GM12878 (cell line): Measurements from ENCODE around the gene CELSR1. TPM values are rescaled to one million over a fixed set of nuclear protein-coding genes. Genes with fewer than 3 reads are reported as not detected.

ENCODE experiments used
- ATF7 ChIP-seq: fragments of 450-650 bp; IDR thresholded peaks from 2 replicates; pipeline ENCODE4 v1.6.1; 2016; ENCODE audit warnings: low read depth, mild to moderate bottlenecking
- BCL3 ChIP-seq: IDR thresholded peaks from 2 replicates; pipeline ENCODE4 v1.6.1; 2011; ENCODE audit warnings: borderline replicate concordance, low read depth, mild to moderate bottlenecking, moderate library complexity, low read length; ENCODE audit not compliant: insufficient read depth, poor library complexity, severe bottlenecking
- ETV6 ChIP-seq, 2 experiments: fragments of 450-650 bp in 1 of 2; IDR thresholded peaks in 1 of 2; conservative IDR thresholded peaks in 1 of 2; 2 replicates each; pipeline ENCODE4 v1.6.1; 2014; ENCODE audit warnings: antibody characterized with exemption in 1 of 2, borderline replicate concordance in 1 of 2, low read depth in 1 of 2, mild to moderate bottlenecking in 1 of 2, moderate library complexity in 1 of 2
- FOS ChIP-seq: IDR thresholded peaks from 3 replicates; pipeline ENCODE4 v1.6.1; 2011; ENCODE audit warnings: borderline replicate concordance; ENCODE audit not compliant: insufficient read length; ENCODE audit errors: extremely low read depth
- NFIC ChIP-seq: IDR thresholded peaks from 2 replicates; pipeline ENCODE4 v1.6.1; 2012; ENCODE audit warnings: low read depth, mild to moderate bottlenecking, inconsistent platforms, low read length, moderate library complexity
- POU2F2 ChIP-seq: IDR thresholded peaks from 3 replicates; pipeline ENCODE4 v1.6.1; 2011; ENCODE audit warnings: low read depth, mild to moderate bottlenecking, low read length, borderline replicate concordance
- YBX1 ChIP-seq: fragments of 450-650 bp; IDR thresholded peaks from 2 replicates; pipeline ENCODE4 v1.6.1; 2016; ENCODE audit warnings: antibody characterized with exemption
- ZNF687 ChIP-seq: fragments of 450-650 bp; IDR thresholded peaks from 2 replicates; pipeline ENCODE4 v1.6.1; 2017; ENCODE audit warnings: mild to moderate bottlenecking, moderate library complexity
- polyA plus RNA-seq, 11 experiments: library from polyadenylated mRNA; depleted of rRNA in 4 of 11; unstranded in 6 of 11; stranded (reverse) in 5 of 11; fragments of >200 nt; fragmentation: Nextera tagmentation in 4 of 11; fragmentation: Illumina TruSeq in 1 of 11; extraction: Ambion mirVana in 4 of 11; extraction: Trizol in 1 of 11; gene quantifications; 1 replicate in 1 of 11; 2 replicates in 10 of 11; pipeline versions ENCODE4 v1.2.1 to v1.2.3, GENCODE V29; 2011 to 2016; ENCODE audit warnings: inconsistent platforms in 2 of 11, missing spikeins in 2 of 11, low read depth in 1 of 11
- total RNA-seq, 4 experiments: library from RNA; depleted of rRNA in 3 of 4; stranded (reverse); fragments of >200 nt in 3 of 4; fragmentation: Illumina TruSeq in 1 of 4; extraction: Trizol in 1 of 4; gene quantifications; 2 replicates each; pipeline versions ENCODE4 v1.2.1 to v1.2.3, GENCODE V29; 2013 to 2021

CELSR1 gene
- total and polyA plus RNA-seq, 10 of the 15 experiments (the other 5 are each of a cell fraction or from before 2014, with no cell fraction given): 0.05 to 1.7 (median 0.35) TPM; not detected in 2

DNA sequence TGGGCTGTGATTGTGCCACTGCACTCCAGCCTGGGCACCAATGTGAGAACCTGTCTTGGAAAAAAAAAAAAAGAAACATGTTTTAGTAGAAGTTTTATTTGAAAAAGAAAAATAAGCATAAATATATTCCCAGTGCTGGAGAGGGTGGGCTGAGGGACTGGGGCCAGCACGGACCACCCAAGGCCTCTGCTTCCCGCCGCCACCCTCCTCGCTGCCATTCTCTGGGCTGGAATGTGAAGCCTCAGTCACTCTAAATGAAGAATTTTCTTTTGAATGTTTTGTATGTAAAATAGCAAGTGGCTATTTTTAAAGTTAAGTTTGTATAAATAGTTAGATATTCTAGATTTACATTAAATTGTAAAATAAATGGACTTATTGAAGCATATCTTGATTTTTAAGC, 207.0 kb downstream of the CELSR1 start (continued):
- TF ChIP-seq ZNF687 (no peak), YBX1 (no peak), ETV6 (conservative IDR thresholded peaks at IDR 0.05 in 1 of 2, IDR thresholded peaks at IDR 0.05 in 1 of 2; ENCODE audit: borderline replicate concordance in 1 of 2, low read depth in 1 of 2) (no peak), ATF7 (no peak), POU2F2 (no peak), FOS (no peak), BCL3 (no peak), NFIC (no peak)
